HG02852 (cell line): ENCODE measurements around the gene ELP1.
"Not testable (repeated sequence)": the region's sequence is repeated elsewhere in the genome, so short reads cannot be mapped to it uniquely, and the experiment has no call there.

ENCODE experiments used
- ATAC-seq: cut with Tn5 transposase; IDR thresholded peaks from one replicate; pipeline ENCODE4 v1.9.1; 2021; ENCODE audit warnings: mild to moderate bottlenecking, moderate library complexity; ENCODE audit not compliant: unreplicated experiment

The ELP1 gene

GRCh38 chr9:108854641-108855528 lies 79.0 kb downstream of the ELP1 start:
- no peak for ATAC-seq

- ATAC-seq, result no peak
Measured at GRCh38 chr9:108854094-108854493, 79.8 kb downstream of the ELP1 start.

- no peak for ATAC-seq
Measured at GRCh38 chr9:108852079-108852478, 81.8 kb downstream of the ELP1 start.

GRCh38 chr9:108851138-108851537 lies 82.8 kb downstream of the ELP1 start:
- ATAC-seq, result no peak

- ATAC-seq, result no peak
Measured at GRCh38 chr9:108850293-108850897, 83.5 kb downstream of the ELP1 start.

GRCh38 chr9:108848296-108848695 lies 85.6 kb downstream of the ELP1 start:
- ATAC-seq, result not testable (repeated sequence)

- no peak for ATAC-seq
Measured at GRCh38 chr9:108845947-108846346, 88.0 kb downstream of the ELP1 start.

- ATAC-seq, result no peak
Measured at GRCh38 chr9:108845507-108845906, 88.4 kb downstream of the ELP1 start.

GRCh38 chr9:108844856-108845255 lies 89.1 kb downstream of the ELP1 start:
- ATAC-seq, result no peak

GRCh38 chr9:108844391-108844790 lies 89.5 kb downstream of the ELP1 start:
- no peak for ATAC-seq

GRCh38 chr9:108842610-108843295 lies 91.2 kb downstream of the ELP1 start:
- ATAC-seq, result no peak

- ATAC-seq, result not testable (repeated sequence)
Measured at GRCh38 chr9:108839561-108839960, 94.4 kb downstream of the ELP1 start.

GRCh38 chr9:108838017-108838416 lies 95.9 kb downstream of the ELP1 start:
- no peak for ATAC-seq

GRCh38 chr9:108837530-108837929 lies 96.4 kb downstream of the ELP1 start:
- ATAC-seq, result no peak

- no peak for ATAC-seq
Measured at GRCh38 chr9:108836781-108837180, 97.1 kb downstream of the ELP1 start.

- ATAC-seq, result no peak
Measured at GRCh38 chr9:108836319-108836718, 97.6 kb downstream of the ELP1 start.

GRCh38 chr9:108835831-108836230 lies 98.1 kb downstream of the ELP1 start:
- ATAC-seq, result no peak

GRCh38 chr9:108834959-108835665 lies 98.8 kb downstream of the ELP1 start:
- ATAC-seq, result no peak

- ATAC-seq, result no peak
Measured at GRCh38 chr9:108832179-108832500, 101.8 kb downstream of the ELP1 start.

- ATAC-seq, result no peak
Measured at GRCh38 chr9:108831496-108832178, 102.3 kb downstream of the ELP1 start.

GRCh38 chr9:108830272-108830671 lies 103.7 kb downstream of the ELP1 start:
- ATAC-seq, result no peak
